ENCODE results near the gene ACTL7B.

GRCh38 chr9:108845947-108846346 is 9.8 kb downstream of the ACTL7B start:
- no peak for TF ChIP-seq CTCF (IDR thresholded peaks at IDR 0.05)
- TF ChIP-seq POLR2A (IDR thresholded peaks at IDR 0.05): no peak
- no peak for TF ChIP-seq EP300 (IDR thresholded peaks at IDR 0.05)
- TF ChIP-seq POLR2AphosphoS5 (IDR thresholded peaks at IDR 0.05): no peak

Data from suprapubic skin (tissue), 4 donors.